Retinal pigment epithelial cell (primary cell): ENCODE results near the gene ATP5MC2.

Experiments used
- DNase-seq: peaks from one replicate; pipeline ENCODE4 v3.0.0-alpha.2; 2010; ENCODE audit warnings: low read depth
- H3K4me3 ChIP-seq: 2 replicates; pipeline ENCODE4 v1.5.1; 2011; ENCODE audit warnings: mild to moderate bottlenecking, low read length, control low read depth, moderate library complexity
- CTCF ChIP-seq: conservative IDR thresholded peaks from 2 replicates; pipeline ENCODE4 v1.5.1; 2011; ENCODE audit warnings: low read depth, low read length, control low read depth, inconsistent platforms

Gene ATP5MC2

GRCh38 chr12:53631721-53632120 is 44.2 kb downstream of the ATP5MC2 start:
- no peak for DNase-seq
- H3K4me3 ChIP-seq: no peak overlapping the region
- TF ChIP-seq CTCF: no peak

GRCh38 chr12:53627919-53628318 is 48.0 kb downstream of the ATP5MC2 start:
- no peak for DNase-seq
- TF ChIP-seq CTCF: no peak
- no peak overlapping the region for H3K4me3 ChIP-seq

GRCh38 chr12:53626702-53627169 is 49.1 kb downstream of the ATP5MC2 start:
- DNase-seq: no peak
- TF ChIP-seq CTCF: no peak
- peak overlapping the region; percentile 95 for H3K4me3 ChIP-seq

- no peak for TF ChIP-seq CTCF
- peak; percentile 88 for DNase-seq
- H3K4me3 ChIP-seq: peak within 1 kb of the TSS; percentile 95
Measured at GRCh38 chr12:53625946-53626701, 49.8 kb downstream of the ATP5MC2 start, which contains the start of gene ATF7. Gene ATF7, minus strand, starts transcription at chr12:53626382. Its CDS starts 25,382 bp downstream, at chr12:53601000.

GRCh38 chr12:53625373-53625945 is 50.4 kb downstream of the ATP5MC2 start:
- H3K4me3 ChIP-seq: peak overlapping the region; percentile 95
- no peak for TF ChIP-seq CTCF
- DNase-seq: no peak

- DNase-seq: no peak
- H3K4me3 ChIP-seq: peak overlapping the region; percentile 95
- no peak for TF ChIP-seq CTCF
Measured at GRCh38 chr12:53624956-53625355, 50.9 kb downstream of the ATP5MC2 start.

DNA sequence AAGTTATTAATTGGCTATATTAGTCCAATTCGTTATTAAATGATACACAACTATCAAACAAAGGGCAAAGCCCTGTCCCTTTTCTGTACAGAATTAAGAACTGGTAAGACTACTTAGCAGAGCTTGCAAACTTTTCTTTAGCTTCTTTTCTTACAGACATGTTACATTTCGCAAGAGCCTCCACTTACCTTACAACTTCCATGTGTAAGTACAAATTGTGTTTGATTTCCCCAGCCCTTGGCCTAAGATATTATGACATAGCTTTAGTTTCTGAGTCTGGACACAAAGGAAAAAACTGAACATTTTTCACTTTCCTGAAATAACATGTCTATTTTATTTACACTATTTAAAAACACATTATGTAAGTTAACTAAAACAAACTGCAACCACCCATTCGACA is 51.4 kb downstream of the ATP5MC2 start:
- H3K4me3 ChIP-seq: peak overlapping the region; percentile 95
- no peak for TF ChIP-seq CTCF
- DNase-seq: no peak
